Retinal pigment epithelial cell (primary cell): Measurements from ENCODE around the gene RENBP.
A peak's percentile ranks its signal among the peaks of the same experiment; 100 is the strongest.

Experiments used
- DNase-seq: peaks from one replicate; pipeline ENCODE4 v3.0.0-alpha.2; 2010; ENCODE audit warnings: low read depth
- H3K4me3 ChIP-seq: 2 replicates; pipeline ENCODE4 v1.5.1; 2011; ENCODE audit warnings: mild to moderate bottlenecking, low read length, control low read depth, moderate library complexity
- TF ChIP-seq, protein P1 (sequence below): conservative IDR thresholded peaks from 2 replicates; pipeline ENCODE4 v1.5.1; 2011; ENCODE audit warnings: low read depth, low read length, control low read depth, inconsistent platforms

Gene RENBP

GRCh38 chrX:153941336-153942252 is 2.8 kb downstream of the RENBP start:
- no peak overlapping the region for H3K4me3 ChIP-seq
- DNase-seq, result no peak
- TF ChIP-seq, protein P1, sequence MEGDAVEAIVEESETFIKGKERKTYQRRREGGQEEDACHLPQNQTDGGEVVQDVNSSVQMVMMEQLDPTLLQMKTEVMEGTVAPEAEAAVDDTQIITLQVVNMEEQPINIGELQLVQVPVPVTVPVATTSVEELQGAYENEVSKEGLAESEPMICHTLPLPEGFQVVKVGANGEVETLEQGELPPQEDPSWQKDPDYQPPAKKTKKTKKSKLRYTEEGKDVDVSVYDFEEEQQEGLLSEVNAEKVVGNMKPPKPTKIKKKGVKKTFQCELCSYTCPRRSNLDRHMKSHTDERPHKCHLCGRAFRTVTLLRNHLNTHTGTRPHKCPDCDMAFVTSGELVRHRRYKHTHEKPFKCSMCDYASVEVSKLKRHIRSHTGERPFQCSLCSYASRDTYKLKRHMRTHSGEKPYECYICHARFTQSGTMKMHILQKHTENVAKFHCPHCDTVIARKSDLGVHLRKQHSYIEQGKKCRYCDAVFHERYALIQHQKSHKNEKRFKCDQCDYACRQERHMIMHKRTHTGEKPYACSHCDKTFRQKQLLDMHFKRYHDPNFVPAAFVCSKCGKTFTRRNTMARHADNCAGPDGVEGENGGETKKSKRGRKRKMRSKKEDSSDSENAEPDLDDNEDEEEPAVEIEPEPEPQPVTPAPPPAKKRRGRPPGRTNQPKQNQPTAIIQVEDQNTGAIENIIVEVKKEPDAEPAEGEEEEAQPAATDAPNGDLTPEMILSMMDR, result no peak

DNA sequence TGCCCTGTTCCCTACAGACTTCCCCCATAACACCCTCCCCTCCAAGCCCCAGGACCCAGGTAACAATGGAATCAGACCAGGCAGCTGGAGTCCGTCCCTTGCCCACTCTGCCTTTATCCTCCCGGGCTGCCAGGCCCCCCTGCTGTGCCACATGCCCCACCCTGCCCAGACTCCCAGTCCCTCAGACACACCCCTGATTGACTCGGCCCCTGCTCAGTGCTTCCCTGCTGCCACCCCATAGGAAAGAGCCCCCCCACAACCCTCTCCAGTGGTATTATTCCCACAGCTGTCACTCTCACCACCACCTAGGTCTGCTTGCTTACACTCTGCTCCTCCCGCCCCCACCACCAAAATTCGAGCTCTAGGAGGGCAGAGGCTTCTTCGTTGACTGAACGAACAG is 4.9 kb downstream of the RENBP start:
- TF ChIP-seq, protein P1, result no peak
- no peak for DNase-seq
- no peak overlapping the region for H3K4me3 ChIP-seq

- TF ChIP-seq, protein P1, result peak; percentile 11
- DNase-seq, result no peak
- no peak overlapping the region for H3K4me3 ChIP-seq
Observed at GRCh38 chrX:153938226-153938786, 6.1 kb downstream of the RENBP start.

DNA sequence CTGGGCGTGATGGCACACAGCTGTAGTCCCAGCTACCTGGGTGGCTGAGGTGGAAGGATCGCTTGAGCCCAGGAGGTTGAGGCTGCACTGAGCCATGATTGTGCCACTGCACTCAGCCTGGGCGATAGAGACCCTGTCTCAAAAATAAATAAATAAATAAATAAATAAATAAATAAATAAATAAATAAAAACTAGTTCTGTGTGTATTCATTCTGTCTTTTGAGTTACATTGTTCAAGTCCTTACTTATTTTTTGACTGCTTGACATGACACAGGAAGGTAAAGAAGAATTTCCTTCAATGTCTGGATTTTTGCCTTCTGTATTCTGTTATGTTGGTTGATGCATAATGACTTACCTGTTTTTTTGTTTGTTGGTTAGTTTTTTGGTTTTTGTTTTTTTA is 7.4 kb downstream of the RENBP start:
- TF ChIP-seq, protein P1, result no peak
- H3K4me3 ChIP-seq, result no peak overlapping the region
- DNase-seq, result no peak

GRCh38 chrX:153935326-153935851 is 9.1 kb downstream of the RENBP start:
- DNase-seq, result no peak
- peak overlapping the region; percentile 38 for H3K4me3 ChIP-seq

DNA sequence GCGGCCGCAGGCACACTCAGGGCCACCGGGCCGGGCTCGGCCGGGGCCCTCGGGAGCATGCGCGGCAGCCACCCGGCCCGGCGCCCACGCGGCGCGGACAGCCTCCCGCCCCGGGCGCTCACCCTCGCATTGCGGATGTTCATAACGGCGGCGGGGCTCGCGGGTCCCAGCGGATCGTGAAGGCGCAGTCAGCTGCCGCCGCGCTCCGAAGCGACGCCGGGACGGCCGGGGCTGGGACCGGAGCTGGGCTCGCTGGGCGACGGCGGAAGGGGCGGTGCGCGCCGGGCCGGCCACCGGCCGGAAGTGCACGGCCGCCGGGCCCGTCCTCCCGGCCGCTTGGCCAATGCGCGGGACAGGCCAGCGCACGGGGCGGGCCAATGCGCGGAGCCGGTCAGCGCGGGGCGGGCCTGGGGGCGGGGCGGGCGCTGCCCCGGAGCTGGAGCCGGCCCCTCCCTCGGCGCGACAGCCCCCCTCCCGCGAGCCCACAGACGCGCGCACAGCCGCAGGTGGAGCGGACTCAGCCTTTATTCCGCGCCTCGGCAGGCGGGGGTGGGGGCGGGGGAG is 9.6 kb downstream of the RENBP start, which contains the start of gene NAA10:
NAA10 (minus strand) TSS at position 276 of the 564 bp plus-strand sequence; CDS start at position 143, 133 bp downstream.
- TF ChIP-seq, protein P1, result no peak
- no peak for DNase-seq
- peak within 1 kb of the TSS; percentile 71 for H3K4me3 ChIP-seq

More at GRCh38 chrX:153935326-153935851, 9.1 kb downstream of the RENBP start:
- TF ChIP-seq, protein P1, result no peak
